ENCODE data around the gene HPS4.

DNA sequence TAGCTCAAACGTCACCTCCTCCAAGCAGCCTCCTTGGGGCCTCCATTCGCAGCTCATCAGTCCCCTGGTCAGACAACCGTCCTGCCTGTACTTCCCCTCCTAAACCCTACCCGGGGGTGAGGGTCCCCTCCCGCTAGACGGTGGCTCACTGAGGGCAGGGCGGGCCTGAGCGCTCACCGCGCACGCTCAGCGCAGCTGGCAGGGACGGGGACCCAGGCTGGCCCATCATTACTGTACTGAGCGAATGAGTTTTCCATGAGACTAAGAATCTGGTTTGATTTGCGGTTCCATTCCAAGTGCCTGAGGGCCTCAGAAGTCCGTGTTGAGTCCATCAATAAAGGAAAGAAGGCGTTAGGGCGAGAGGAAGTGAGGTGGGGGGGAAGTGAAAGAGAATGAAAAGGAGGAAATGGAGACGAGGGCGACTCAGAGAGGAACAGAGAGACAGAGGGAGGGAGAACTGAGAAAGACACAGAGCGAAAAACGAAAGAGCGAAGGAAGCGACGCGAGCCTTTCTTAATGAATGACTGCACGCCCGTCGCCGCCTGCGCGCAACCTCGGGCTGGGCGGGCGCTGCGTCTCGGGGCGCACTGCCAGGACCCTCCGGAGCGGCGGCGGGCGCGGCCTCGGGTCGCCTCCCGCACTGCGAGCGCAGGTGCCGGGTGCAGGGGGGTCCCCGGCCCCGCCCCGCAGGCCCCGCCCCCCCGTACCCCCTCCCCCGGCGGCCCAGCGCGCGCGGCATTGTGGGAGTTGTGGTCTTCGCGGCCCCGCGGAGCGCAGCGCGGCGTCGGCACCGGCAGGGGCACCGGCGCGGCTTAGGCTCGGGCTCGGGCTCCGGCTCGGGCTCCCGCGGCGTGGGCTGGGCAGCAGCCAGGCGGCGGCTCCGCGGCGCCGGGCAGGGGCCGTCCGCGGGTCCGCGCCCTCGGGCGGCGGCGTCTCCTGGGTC is 54.8 kb downstream of the HPS4 start, which contains the start of gene ASPHD2:
- TF ChIP-seq CTCF (conservative IDR thresholded peaks at IDR 0.05) (no peak), EZH2 (IDR thresholded peaks at IDR 0.05; ENCODE audit: low read depth) (no peak)

Data from PC-9 (cell line).